ENCODE results near the gene CZIB. TPM values are rescaled to one million over a fixed set of nuclear protein-coding genes. Genes with fewer than 3 reads are reported as not detected.
"Not testable (repeated sequence)": the region's sequence is repeated elsewhere in the genome, so short reads cannot be mapped to it uniquely, and the experiment has no call there.

CZIB gene
- total RNA-seq, 1 donor from 2014 or later, result 47.8 TPM

GRCh38 chr1:53189061-53189460 is 31.4 kb downstream of the CZIB start:
- no peak for DNase-seq (ENCODE audit: low read depth, low spot score)

GRCh38 chr1:53188099-53188498 is 32.3 kb downstream of the CZIB start:
- no peak for DNase-seq (ENCODE audit: low read depth, low spot score)

GRCh38 chr1:53187401-53187800 is 33.0 kb downstream of the CZIB start:
- DNase-seq (ENCODE audit: low read depth, low spot score), result no peak

GRCh38 chr1:53186533-53186932 is 33.9 kb downstream of the CZIB start:
- no peak for DNase-seq (ENCODE audit: low read depth, low spot score)

GRCh38 chr1:53185955-53186297 is 34.5 kb downstream of the CZIB start:
- not testable (repeated sequence) for DNase-seq (ENCODE audit: low read depth, low spot score)

GRCh38 chr1:53183095-53183990 is 37.1 kb downstream of the CZIB start:
- no peak for DNase-seq (ENCODE audit: low read depth, low spot score)

GRCh38 chr1:53182716-53183094 is 37.7 kb downstream of the CZIB start:
- DNase-seq (ENCODE audit: low read depth, low spot score), result no peak

GRCh38 chr1:53182111-53182593 is 38.3 kb downstream of the CZIB start:
- peak; percentile 52 for DNase-seq (ENCODE audit: low read depth, low spot score)

GRCh38 chr1:53180951-53181350 is 39.5 kb downstream of the CZIB start:
- no peak for DNase-seq (ENCODE audit: low read depth, low spot score)

- DNase-seq (ENCODE audit: low read depth, low spot score), result no peak
These were observed 40.2 kb downstream of the CZIB start for GRCh38 chr1:53180226-53180625.

GRCh38 chr1:53176452-53177208 is 43.8 kb downstream of the CZIB start:
- DNase-seq (ENCODE audit: low read depth, low spot score), result no peak

GRCh38 chr1:53174971-53175913 is 45.2 kb downstream of the CZIB start:
- no peak for DNase-seq (ENCODE audit: low read depth, low spot score)

- DNase-seq (ENCODE audit: low read depth, low spot score), result no peak
These were observed 47.9 kb downstream of the CZIB start for GRCh38 chr1:53172426-53173128.

- no peak for DNase-seq (ENCODE audit: low read depth, low spot score)
These were observed 53.5 kb downstream of the CZIB start for GRCh38 chr1:53166912-53167311.

GRCh38 chr1:53166366-53166765 is 54.1 kb downstream of the CZIB start:
- DNase-seq (ENCODE audit: low read depth, low spot score), result no peak

GRCh38 chr1:53165408-53165961 is 54.9 kb downstream of the CZIB start:
- DNase-seq (ENCODE audit: low read depth, low spot score), result no peak

Measured in pulmonary artery endothelial cell (primary cell).